Nephron (organoid): ENCODE results near the gene EML3.

ENCODE experiments used
- H3K27ac Mint-ChIP-seq, 3 experiments: 2 replicates each; pipeline ENCODE4 v1.8.0; 2020; ENCODE audit warnings: mixed read lengths in 3 of 3, mild to moderate bottlenecking in 2 of 3, moderate library complexity in 1 of 3
- H3K27me3 Mint-ChIP-seq: 2 replicates; pipeline ENCODE4 v1.8.0; 2021; ENCODE audit warnings: low read depth, mild to moderate bottlenecking, moderate library complexity, mixed read lengths
- H3K36me3 Mint-ChIP-seq: 2 replicates; pipeline ENCODE4 v1.8.0; 2020; ENCODE audit warnings: low read depth, mixed read lengths
- H3K4me1 Mint-ChIP-seq: 2 replicates; pipeline ENCODE4 v1.8.0; 2020; ENCODE audit warnings: mixed read lengths
- H3K4me3 Mint-ChIP-seq, 3 experiments: 2 replicates each; pipeline ENCODE4 v1.8.0; 2020; ENCODE audit warnings: mild to moderate bottlenecking in 3 of 3, mixed read lengths in 3 of 3, moderate library complexity in 2 of 3
- H3K9me3 Mint-ChIP-seq: 2 replicates; pipeline ENCODE4 v1.8.0; 2020; ENCODE audit warnings: mixed read lengths
- CTCF ChIP-seq, 3 experiments: fragments of 200-600 bp; sonication (generic); IDR thresholded peaks; one replicate each; pipeline ENCODE4 v1.5.0; 2021; ENCODE audit warnings: antibody characterized with exemption in 3 of 3; ENCODE audit not compliant: unreplicated experiment in 3 of 3

The EML3 gene

DNA sequence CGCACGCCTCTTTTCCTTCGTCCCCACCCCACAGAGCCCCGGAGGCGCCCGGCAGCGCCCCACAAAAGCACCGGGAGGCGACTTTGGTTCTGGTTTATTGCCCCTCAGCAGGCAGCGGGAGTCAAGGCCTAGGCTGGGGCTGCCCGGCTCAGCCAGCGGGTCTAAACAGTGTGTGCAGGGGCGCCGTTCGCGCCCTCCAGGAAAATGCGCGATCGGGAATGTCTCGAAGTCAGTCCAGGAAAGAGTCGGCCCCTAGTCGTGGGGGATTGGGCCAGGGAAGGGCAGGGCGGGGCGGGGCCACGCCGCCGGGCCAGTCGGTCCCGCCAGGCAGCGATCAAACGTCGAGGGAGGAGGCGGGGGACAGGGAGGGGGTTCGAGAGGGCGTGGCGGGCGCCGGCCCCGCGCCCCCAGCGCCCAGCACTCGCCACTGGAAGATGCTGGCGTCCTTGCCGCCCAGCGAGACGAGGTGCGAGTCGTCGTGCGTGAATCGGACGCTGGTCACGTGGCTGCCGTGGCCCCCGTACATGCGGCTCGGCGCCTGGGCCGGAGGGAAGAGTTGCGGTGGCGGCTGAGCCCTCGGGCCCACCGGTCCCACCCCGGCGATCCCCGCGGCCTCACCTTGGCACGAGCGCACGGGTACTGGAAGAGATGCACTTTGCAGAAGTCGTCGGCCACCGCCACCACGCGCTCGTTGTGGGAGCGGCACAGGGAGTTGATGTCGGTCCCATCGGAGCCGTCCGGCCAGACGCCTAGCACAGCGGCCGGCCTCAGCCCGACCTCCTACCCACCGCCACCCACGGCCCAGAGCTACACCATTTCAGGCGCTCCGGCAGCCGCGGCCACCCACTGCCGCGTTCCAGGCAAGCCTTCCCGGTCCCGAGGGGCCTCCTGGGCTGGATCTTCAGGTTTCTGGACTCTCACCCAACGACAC lies 10.2 kb downstream of the EML3 start:
- Mint-ChIP-seq H3K9me3 (no peaks in the 10 kb centered on the region), H3K27ac (peak overlapping the region; percentile 87 to 97 (median 92)), H3K27me3 (peaks cover 20% of the 10 kb centered on the region), H3K4me3 (peak overlapping the region; percentile 93 to 95 (median 95)), H3K4me1 (peaks cover 52% of the 10 kb centered on the region), H3K36me3 (peaks cover 35% of the 10 kb centered on the region)
- no peak for TF ChIP-seq CTCF (IDR thresholded peaks at IDR 0.05; ENCODE audit: unreplicated experiment in 3 of 3)

GRCh38 chr11:62601372-62602140 lies 11.0 kb downstream of the EML3 start, which contains the start of gene MTA2:
MTA2 (minus strand) TSS chr11:62601865; CDS start chr11:62601450, 415 bp downstream.
- Mint-ChIP-seq H3K4me3 (peak within 1 kb of the TSS; percentile 93 to 95 (median 95)), H3K9me3 (no peaks in the 10 kb centered on the region), H3K27me3 (peaks cover 20% of the 10 kb centered on the region), H3K4me1 (peaks cover 52% of the 10 kb centered on the region), H3K36me3 (peaks cover 42% of the 10 kb centered on the region), H3K27ac (peak within 1 kb of the TSS; percentile 96 to 98 (median 97))
- no peak for TF ChIP-seq CTCF (IDR thresholded peaks at IDR 0.05; ENCODE audit: unreplicated experiment in 3 of 3)

- Mint-ChIP-seq H3K27ac (peak overlapping the region in 2 of 3 experiments; percentile 96 to 97), H3K27me3 (peaks cover 20% of the 10 kb centered on the region), H3K9me3 (no peaks in the 10 kb centered on the region), H3K36me3 (peaks cover 47% of the 10 kb centered on the region), H3K4me3 (peak overlapping the region; percentile 93 to 95 (median 95)), H3K4me1 (peaks cover 52% of the 10 kb centered on the region)
- no peak for TF ChIP-seq CTCF (IDR thresholded peaks at IDR 0.05; ENCODE audit: unreplicated experiment in 3 of 3)
These were observed 11.5 kb downstream of the EML3 start for GRCh38 chr11:62601122-62601371.

- peak overlapping the region; percentile 96 to 98 (median 97) for H3K27ac Mint-ChIP-seq
These were observed 12.0 kb downstream of the EML3 start for GRCh38 chr11:62600367-62601121.

More at GRCh38 chr11:62600367-62601121, 12.0 kb downstream of the EML3 start:
- no peak for TF ChIP-seq CTCF (IDR thresholded peaks at IDR 0.05; ENCODE audit: unreplicated experiment in 3 of 3)
- Mint-ChIP-seq H3K4me1 (peaks cover 52% of the 10 kb centered on the region), H3K9me3 (no peaks in the 10 kb centered on the region), H3K36me3 (peaks cover 50% of the 10 kb centered on the region), H3K4me3 (peak overlapping the region; percentile 93 to 95 (median 95)), H3K27me3 (peaks cover 20% of the 10 kb centered on the region)
